GM18517 (cell line): ENCODE results near the gene UBE2E2.
A peak's percentile ranks its signal among the peaks of the same experiment; 100 is the strongest.
"Not testable (repeated sequence)": the region's sequence is repeated elsewhere in the genome, so short reads cannot be mapped to it uniquely, and the experiment has no call there.

ENCODE experiments used
- ATAC-seq: cut with Tn5 transposase; IDR thresholded peaks from one replicate; pipeline ENCODE4 v1.9.1; 2021; ENCODE audit warnings: mild to moderate bottlenecking, moderate library complexity; ENCODE audit not compliant: unreplicated experiment

Gene UBE2E2

GRCh38 chr3:23202921-23203707 lies at the start of gene UBE2E2:
TSS of gene UBE2E2 (plus strand) at chr3:23203327.
- ATAC-seq = peak; percentile 75

DNA sequence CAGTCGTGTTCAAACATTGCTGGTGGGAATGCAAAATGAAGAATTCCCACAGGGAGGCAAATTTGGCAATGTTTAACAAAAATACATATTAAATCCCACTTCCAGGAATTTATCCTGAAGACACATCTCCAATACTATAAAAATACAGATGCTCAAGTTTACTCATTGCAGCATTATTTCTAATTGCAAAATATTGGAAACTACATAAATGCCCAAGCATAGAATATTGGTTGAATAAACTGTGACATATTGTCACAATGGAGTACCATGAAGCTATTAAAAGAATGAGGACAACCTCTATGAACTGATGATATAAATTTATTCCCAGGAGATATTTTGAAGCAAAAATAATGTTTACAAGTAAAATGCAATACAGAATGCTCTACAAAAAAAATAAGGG lies 49.7 kb upstream of the UBE2E2 start:
- no peak for ATAC-seq

GRCh38 chr3:23157331-23157730 lies 45.8 kb upstream of the UBE2E2 start:
- ATAC-seq = no peak

DNA sequence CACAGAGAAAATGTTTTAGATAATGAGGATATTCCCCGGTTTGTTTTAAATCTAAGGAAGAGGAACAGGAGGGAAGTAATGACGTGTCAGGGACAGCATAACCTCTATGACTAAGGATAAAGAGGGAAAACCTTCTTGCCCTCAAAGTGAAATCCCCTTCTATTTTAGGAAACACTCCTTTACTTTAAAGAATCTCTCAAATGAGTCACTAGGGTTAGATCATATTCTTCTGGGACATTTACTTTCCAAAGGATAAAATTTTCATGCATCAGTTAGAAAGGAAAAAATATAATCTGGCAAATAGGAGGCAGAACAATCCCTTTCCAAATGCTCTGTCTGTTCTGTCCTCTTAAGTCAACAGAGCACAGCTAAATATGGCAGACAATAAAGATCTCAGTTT lies 43.2 kb upstream of the UBE2E2 start:
- no peak for ATAC-seq

- no peak for ATAC-seq
Measured at GRCh38 chr3:23161308-23161707, 41.8 kb upstream of the UBE2E2 start.

DNA sequence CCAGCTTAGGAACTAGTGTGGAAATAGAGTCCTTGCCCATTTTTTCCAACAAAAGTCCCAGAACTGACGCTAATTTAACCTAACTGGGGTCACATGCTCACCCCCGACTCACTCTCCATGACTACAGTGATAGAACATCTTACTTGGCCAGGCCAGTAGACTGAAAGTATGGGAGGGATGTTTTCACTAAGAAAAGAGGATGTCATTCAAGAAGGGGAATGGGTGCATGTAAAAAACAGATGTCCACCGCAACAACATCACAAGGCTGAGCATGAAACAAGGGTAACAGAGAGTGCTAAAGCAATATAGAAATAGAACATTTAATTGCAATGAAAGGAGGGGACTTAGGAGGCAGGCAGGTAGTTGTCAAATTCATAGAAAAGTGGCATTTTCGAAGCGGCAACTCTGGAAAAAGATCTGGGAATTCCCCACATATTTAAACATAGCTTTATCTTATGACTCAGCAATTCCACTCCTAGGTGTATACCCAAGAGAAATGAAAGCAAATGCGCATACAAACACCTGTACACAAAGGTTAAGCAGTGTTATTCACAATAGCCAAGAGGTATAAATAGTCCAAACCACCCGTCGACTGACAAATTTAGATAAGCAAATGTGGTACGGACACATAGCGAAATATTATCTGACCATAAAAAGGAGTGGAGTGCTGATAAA lies 41.1 kb upstream of the UBE2E2 start:
- peak; percentile 75 for ATAC-seq

DNA sequence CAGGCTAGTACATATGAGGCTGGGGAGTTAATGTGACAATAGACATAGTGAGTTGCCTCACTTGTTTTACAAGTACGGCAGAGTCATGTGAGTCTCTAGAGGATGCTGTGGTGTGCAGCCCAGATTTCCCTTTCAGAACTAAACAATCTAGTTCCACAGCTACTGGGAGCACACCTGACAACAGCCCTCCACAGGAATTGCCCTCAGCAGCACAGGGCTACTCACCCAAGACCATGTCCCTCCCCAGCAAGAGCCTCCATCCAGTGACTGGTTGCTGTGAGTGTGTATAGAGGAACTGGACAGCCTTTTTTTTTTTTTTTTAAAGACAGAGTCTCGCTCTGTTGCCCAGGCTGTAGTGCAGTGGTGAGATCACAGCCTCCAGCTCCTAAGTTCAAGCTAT lies 40.2 kb upstream of the UBE2E2 start:
- ATAC-seq = peak; percentile 30

- no peak for ATAC-seq
Measured at GRCh38 chr3:23164746-23165145, 38.4 kb upstream of the UBE2E2 start.

- no peak for ATAC-seq
Measured at GRCh38 chr3:23165571-23165970, 37.6 kb upstream of the UBE2E2 start.

GRCh38 chr3:23166276-23166675 lies 36.9 kb upstream of the UBE2E2 start:
- no peak for ATAC-seq

GRCh38 chr3:23166845-23167244 lies 36.3 kb upstream of the UBE2E2 start:
- no peak for ATAC-seq

DNA sequence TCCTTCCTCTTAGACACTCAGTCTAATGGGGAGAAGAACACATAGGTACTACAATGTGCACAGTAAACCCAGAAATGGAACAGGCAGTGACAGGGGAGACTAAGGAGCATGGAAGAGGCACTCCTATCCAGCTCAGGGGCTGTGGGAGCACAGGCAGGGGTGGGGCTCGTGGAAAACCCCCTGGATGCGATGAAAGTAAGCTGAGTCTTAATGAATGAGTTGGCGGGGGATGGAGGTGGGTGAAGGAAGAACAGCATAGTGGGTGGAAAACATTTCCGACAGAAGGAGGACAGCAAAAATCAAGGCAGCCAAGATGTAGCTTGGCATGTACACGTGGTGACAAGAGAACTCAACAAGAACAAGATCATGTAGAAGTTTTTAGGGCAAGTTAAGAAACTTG lies 33.6 kb upstream of the UBE2E2 start:
- no peak for ATAC-seq

GRCh38 chr3:23170291-23170690 lies 32.8 kb upstream of the UBE2E2 start:
- no peak for ATAC-seq

GRCh38 chr3:23172059-23172458 lies 31.1 kb upstream of the UBE2E2 start:
- no peak for ATAC-seq

DNA sequence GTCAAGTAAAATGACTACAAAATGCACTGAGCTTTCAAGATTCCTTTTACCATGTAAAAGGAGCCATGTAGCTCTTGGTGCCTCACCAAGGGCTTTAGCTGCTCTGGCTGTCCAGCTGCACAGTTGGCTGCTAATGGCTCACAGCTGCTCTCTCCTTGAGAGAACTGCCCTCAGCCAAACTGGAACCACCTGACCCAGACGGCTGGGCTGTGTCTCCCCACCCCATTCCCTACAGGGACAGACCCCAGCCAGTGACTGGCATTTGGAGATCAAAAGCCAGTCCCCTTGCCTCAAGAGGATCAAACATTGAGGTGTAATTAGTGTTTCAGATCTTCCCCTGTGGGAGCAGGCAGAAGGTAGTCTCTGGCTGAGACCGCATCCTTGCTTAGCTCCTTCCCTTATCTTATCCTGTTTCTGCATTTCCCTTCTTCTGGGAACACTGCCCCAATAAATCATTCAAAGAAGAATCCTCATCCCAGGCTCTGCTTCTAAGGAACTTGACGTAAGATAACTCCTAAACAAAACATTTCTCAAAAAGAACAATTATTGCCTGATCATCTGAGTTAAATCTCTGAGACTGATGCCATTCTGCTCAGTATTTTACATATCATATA lies 28.6 kb upstream of the UBE2E2 start:
- no peak for ATAC-seq

DNA sequence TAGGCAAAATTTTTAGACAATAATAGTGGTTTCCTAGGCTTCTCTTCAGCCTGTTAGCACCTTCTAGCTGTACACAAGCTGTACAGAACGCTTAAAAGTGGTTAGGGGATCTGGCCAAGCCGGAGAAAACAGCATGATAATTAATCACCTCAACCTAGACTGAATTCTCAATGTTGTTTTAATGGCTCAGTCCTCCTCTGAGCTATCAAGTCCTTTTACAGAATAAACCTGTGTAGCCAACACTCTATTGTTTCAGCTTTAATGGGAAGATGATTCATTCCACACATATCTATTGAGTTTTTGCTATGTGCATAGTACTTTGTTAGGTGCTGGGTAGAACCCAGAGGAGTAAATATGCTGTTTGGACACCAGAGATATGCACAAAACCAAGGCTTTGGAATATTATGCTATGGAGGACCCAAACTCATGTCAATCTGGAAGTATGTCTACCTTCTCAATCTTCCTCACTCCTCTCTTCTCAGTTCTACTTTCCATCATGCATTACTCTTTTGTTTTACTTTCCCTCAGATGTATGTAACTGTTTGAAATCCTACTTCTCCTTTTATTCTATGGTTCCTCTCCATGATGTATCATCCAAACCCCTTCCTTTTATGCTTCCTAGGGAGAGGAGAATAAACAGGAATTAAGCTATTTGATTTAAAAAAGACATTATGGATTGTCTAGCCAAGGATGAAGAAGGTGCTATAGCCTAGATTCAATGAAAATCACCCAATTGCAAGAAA lies 27.6 kb upstream of the UBE2E2 start:
- no peak for ATAC-seq

- not testable (repeated sequence) for ATAC-seq
Measured at GRCh38 chr3:23176839-23177238, 26.3 kb upstream of the UBE2E2 start.

GRCh38 chr3:23182996-23183513 lies 20.1 kb upstream of the UBE2E2 start:
- no peak for ATAC-seq

GRCh38 chr3:23183731-23184130 lies 19.4 kb upstream of the UBE2E2 start:
- no peak for ATAC-seq

DNA sequence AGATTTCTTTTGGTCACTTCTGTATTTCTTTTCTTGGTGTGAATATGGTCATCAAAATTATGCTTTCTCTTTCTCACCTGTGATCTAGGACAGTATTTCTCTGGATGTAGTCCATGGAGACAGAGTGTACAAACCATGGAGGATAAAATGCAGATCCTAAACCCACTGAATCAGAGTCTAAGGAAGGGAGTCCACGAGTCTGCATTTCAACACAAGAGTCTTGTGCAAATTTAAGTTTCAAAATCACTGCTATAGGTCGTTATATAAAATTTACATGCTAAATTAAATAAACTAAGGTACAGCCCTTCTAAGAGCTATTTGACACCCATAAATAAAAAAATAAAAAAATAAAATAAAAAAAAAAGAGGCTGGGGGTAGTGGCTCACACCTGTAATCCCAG lies 17.3 kb upstream of the UBE2E2 start:
- ATAC-seq = no peak

GRCh38 chr3:23189187-23189586 lies 13.9 kb upstream of the UBE2E2 start:
- ATAC-seq = no peak
